Natural killer cell (primary cell): ENCODE results near the gene CTLA4. TPM values are rescaled to one million over a fixed set of nuclear protein-coding genes. Genes with fewer than 3 reads are reported as not detected.

Source experiments
- ATAC-seq, 3 donors: fragments of 150-1000 bp in 2 of 3; fragments of 200-7000 bp in 1 of 3; cut with Tn5 transposase; 1 replicate in 1 of 3; 2 replicates in 2 of 3; pipeline ENCODE4 v1.10.0; 2021; ENCODE audit warnings: mild to moderate bottlenecking in 2 of 3, moderate library complexity in 2 of 3
- DNase-seq, 2 donors: peaks; one replicate each; pipeline versions ENCODE4 v3.0.0 to v3.0.0-alpha.2; 2013 to 2021; ENCODE audit warnings: mixed read lengths in 1 of 2
- H3K27ac ChIP-seq: one replicate; pipeline ENCODE4 v1.5.1; 2013; ENCODE audit warnings: mild to moderate bottlenecking, low read length
- H3K27me3 ChIP-seq: one replicate; pipeline ENCODE4 v1.6.1; 2013; ENCODE audit warnings: low read length; ENCODE audit not compliant: control insufficient read depth, insufficient read depth
- H3K36me3 ChIP-seq: one replicate; pipeline ENCODE4 v1.6.1; 2013; ENCODE audit warnings: low read length; ENCODE audit not compliant: control insufficient read depth, insufficient read depth
- H3K4me1 ChIP-seq: one replicate; pipeline ENCODE4 v1.6.1; 2013; ENCODE audit warnings: low read length; ENCODE audit not compliant: control insufficient read depth, insufficient read depth
- H3K4me3 ChIP-seq: one replicate; pipeline ENCODE4 v1.5.1; 2013; ENCODE audit warnings: low read length
- H3K9me3 ChIP-seq: one replicate; pipeline ENCODE4 v1.6.1; 2013; ENCODE audit warnings: low read length; ENCODE audit not compliant: control insufficient read depth, insufficient read depth
- H3K27ac Mint-ChIP-seq, 2 donors: one replicate each; pipeline ENCODE4 v1.8.0; 2022; ENCODE audit warnings: mild to moderate bottlenecking in 2 of 2, mixed read lengths in 2 of 2, moderate library complexity in 1 of 2
- H3K27me3 Mint-ChIP-seq, 2 donors: one replicate each; pipeline ENCODE4 v1.8.0; 2022; ENCODE audit warnings: low read depth in 2 of 2, mixed read lengths in 2 of 2
- H3K36me3 Mint-ChIP-seq: one replicate; pipeline ENCODE4 v1.8.0; 2022; ENCODE audit warnings: mixed read lengths
- H3K4me1 Mint-ChIP-seq, 2 donors: one replicate each; pipeline ENCODE4 v1.8.0; 2022; ENCODE audit warnings: mixed read lengths in 2 of 2
- H3K4me3 Mint-ChIP-seq: one replicate; pipeline ENCODE4 v1.8.0; 2022; ENCODE audit warnings: mild to moderate bottlenecking, moderate library complexity, mixed read lengths
- H3K9me3 Mint-ChIP-seq, 2 donors: one replicate each; pipeline ENCODE4 v1.8.0; 2022; ENCODE audit warnings: mixed read lengths in 2 of 2
- WGBS: methylation state at CpG from one replicate; pipeline ENCODE4 v1.1.7; 2013; ENCODE audit warnings: missing lambda C conversion rate; ENCODE audit not compliant: insufficient coverage; 5-methylcytosine and 5-hydroxymethylcytosine counted together
- intact Hi-C: fragments of 100-400 bp; cut with micrococcal nuclease; formaldehyde crosslinking; loops from one replicate; pipeline ENCODE4 v1.14.2; 2022
- total RNA-seq, 4 donors: library from RNA; stranded (reverse); fragments of 120-200 nt in 1 of 4; gene quantifications; one replicate each; pipeline versions ENCODE4 v1.2.3 to v1.2.4, GENCODE V29; 2013 to 2022
- TF ChIP-seq, protein P1 (sequence below): fragments of 200-600 bp; IDR thresholded peaks from one replicate; pipeline ENCODE4 v1.8.0; 2022; ENCODE audit warnings: antibody characterized with exemption

The CTLA4 gene
- total RNA-seq, 3 donors from 2014 or later (not counting 1 experiment from before 2014, with no cell fraction given), result 0.31 to 2.3 (median 0.78) TPM

DNA sequence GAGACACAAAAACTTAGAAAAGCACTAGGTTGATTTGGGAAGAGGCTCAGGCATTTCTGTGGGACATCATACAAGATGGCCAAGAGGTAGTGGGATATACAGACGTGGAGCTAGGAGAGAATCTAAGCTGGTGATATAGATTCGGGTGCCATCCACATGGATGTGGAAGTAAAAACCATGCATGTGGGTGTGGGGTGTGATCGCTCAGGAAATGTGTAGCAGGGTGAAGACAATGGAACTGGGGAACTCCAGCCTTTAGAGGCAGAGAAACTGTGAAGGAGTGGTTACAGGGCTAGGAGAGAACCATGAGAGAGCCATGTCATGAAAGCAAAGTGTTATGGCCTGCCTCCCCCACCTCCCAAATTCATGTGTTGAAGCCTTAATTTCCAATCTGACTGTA lies 43.0 kb upstream of the CTLA4 start:
- no peak overlapping the region for H3K4me3 ChIP-seq
- peak in 2 of 3 donors; percentile 48 to 58 for ATAC-seq
- intact Hi-C loops, result no loop called here
- no peak for DNase-seq
- H3K9me3 Mint-ChIP-seq, result no peaks in the 10 kb centered on the region
- H3K27me3 ChIP-seq, result no peaks in the 10 kb centered on the region
- peak overlapping the region in 1 of 2 donors; percentile 21 for H3K27ac Mint-ChIP-seq
- TF ChIP-seq, protein P1, sequence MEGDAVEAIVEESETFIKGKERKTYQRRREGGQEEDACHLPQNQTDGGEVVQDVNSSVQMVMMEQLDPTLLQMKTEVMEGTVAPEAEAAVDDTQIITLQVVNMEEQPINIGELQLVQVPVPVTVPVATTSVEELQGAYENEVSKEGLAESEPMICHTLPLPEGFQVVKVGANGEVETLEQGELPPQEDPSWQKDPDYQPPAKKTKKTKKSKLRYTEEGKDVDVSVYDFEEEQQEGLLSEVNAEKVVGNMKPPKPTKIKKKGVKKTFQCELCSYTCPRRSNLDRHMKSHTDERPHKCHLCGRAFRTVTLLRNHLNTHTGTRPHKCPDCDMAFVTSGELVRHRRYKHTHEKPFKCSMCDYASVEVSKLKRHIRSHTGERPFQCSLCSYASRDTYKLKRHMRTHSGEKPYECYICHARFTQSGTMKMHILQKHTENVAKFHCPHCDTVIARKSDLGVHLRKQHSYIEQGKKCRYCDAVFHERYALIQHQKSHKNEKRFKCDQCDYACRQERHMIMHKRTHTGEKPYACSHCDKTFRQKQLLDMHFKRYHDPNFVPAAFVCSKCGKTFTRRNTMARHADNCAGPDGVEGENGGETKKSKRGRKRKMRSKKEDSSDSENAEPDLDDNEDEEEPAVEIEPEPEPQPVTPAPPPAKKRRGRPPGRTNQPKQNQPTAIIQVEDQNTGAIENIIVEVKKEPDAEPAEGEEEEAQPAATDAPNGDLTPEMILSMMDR, result no peak
- no peaks in the 10 kb centered on the region for H3K36me3 Mint-ChIP-seq
- peaks cover 22 to 28% of the 10 kb centered on the region in 2 donors for H3K4me1 Mint-ChIP-seq
- peaks cover 8% of the 10 kb centered on the region for H3K4me1 ChIP-seq
- H3K9me3 ChIP-seq, result no peaks in the 10 kb centered on the region
- no peaks in the 10 kb centered on the region for H3K36me3 ChIP-seq
- H3K27ac ChIP-seq, result no peak overlapping the region
- H3K4me3 Mint-ChIP-seq, result no peak overlapping the region
- H3K27me3 Mint-ChIP-seq, result no peaks in the 10 kb centered on the region
- 90% methylated on average over 3 of the region's 3 CpGs for WGBS

DNA sequence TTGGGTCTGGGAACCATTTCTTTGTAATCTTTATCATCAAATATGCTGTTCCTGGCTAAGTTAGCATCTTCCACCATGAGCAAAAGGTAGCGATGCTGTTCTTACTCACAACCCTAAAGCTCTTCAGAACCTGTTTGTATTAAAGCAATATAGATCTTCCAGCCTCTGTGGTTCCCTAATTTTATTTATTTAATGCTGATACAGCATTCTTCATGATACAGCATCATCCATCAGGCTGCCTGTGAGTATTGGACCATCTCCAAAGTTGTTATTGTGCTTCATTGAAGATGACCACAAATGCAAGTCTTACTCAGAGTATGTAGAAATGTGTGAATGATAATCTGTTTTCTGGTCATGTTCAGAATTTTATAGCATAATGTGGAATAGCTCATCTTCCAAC lies 40.9 kb upstream of the CTLA4 start:
- H3K4me3 Mint-ChIP-seq, result no peak overlapping the region
- intact Hi-C loops, result no loop called here
- 100% methylated on average over 1 of the region's 1 CpG for WGBS
- peaks cover 8% of the 10 kb centered on the region for H3K4me1 ChIP-seq
- no peak overlapping the region for H3K4me3 ChIP-seq
- ATAC-seq (no peak), DNase-seq (no peak)
- H3K9me3 ChIP-seq, result no peaks in the 10 kb centered on the region
- H3K27ac Mint-ChIP-seq, result no peak overlapping the region
- H3K36me3 ChIP-seq, result no peaks in the 10 kb centered on the region
- no peaks in the 10 kb centered on the region for H3K27me3 ChIP-seq
- peaks cover 22 to 28% of the 10 kb centered on the region in 2 donors for H3K4me1 Mint-ChIP-seq
- H3K27me3 Mint-ChIP-seq, result no peaks in the 10 kb centered on the region
- no peaks in the 10 kb centered on the region for H3K9me3 Mint-ChIP-seq
- TF ChIP-seq, protein P1, result no peak
- no peak overlapping the region for H3K27ac ChIP-seq
- no peaks in the 10 kb centered on the region for H3K36me3 Mint-ChIP-seq

DNA sequence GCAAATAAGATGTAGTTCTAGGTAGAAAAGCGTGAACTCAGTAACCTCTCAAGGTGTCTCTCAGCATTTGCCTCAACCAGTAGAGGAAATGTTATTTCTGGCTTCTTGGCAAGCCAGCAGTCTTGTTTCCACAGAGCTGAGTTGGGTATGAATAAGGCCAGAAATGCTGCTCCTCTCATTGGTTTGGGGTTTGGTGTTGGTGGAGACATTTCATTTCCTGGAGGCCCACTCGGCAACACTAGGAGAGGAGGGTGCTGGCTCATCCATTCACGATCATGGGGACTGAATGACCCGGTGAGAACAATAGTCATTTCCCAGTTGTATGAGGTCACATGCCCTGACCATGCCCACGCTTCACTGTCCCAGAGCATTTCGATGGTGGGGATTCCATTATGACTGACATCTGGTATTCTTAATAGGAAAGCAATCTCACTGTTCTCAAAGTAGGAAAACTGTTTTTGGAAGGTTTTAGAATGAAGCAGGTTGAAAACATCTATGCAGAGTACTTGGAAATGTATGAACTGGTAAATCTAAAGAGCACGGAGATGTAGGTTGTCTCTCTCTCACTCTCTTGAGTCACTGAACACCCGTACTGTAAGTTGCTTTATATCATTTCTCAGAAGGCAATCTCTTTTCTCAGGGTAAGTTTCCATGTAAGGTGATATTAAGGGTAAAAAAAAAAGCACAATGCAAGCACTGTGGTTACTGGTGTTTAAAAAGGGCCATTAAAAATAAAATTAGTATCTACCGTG lies 37.1 kb upstream of the CTLA4 start:
- Mint-ChIP-seq H3K4me3 (no peak overlapping the region), H3K36me3 (no peaks in the 10 kb centered on the region)

More for the DNA sequence above, 37.1 kb upstream of the CTLA4 start:
- H3K9me3 Mint-ChIP-seq, result no peaks in the 10 kb centered on the region
- Histone ChIP-seq H3K4me3 (no peak overlapping the region), H3K27me3 (no peaks in the 10 kb centered on the region), H3K27ac (no peak overlapping the region), H3K9me3 (no peaks in the 10 kb centered on the region), H3K4me1 (no peaks in the 10 kb centered on the region), H3K36me3 (no peaks in the 10 kb centered on the region)
- no peak overlapping the region for H3K27ac Mint-ChIP-seq
- TF ChIP-seq, protein P1, result no peak
- H3K27me3 Mint-ChIP-seq, result peaks cover 0 to 5% of the 10 kb centered on the region in 2 donors
- intact Hi-C loops, result no loop called here
- ATAC-seq (no peak), DNase-seq (no peak)
- WGBS, result 78% methylated on average over 8 of the region's 9 CpGs
- H3K4me1 Mint-ChIP-seq, result no peaks in the 10 kb centered on the region
